HFF-Myc (cell line): ENCODE data around the gene RASAL2.

Source experiments
- DNase-seq: peaks from one replicate; pipeline ENCODE4 v3.0.0-alpha.2; 2011; ENCODE audit warnings: low read depth; ENCODE audit errors: extremely low read depth
- H3K4me3 ChIP-seq: replicated peaks from 2 replicates; pipeline ENCODE4 v1.5.1; 2011; ENCODE audit warnings: low read depth, mild to moderate bottlenecking, control low read depth, low read length
- CTCF ChIP-seq: IDR thresholded peaks from 2 replicates; pipeline ENCODE4 v1.5.1; 2012; ENCODE audit warnings: mild to moderate bottlenecking, low read depth, low read length, control low read depth; ENCODE audit errors: missing control alignments

RASAL2 gene

GRCh38 chr1:178328728-178329127, 234.8 kb downstream of the RASAL2 start:
- no peak for DNase-seq
- no peak overlapping the region for H3K4me3 ChIP-seq
- no peak for TF ChIP-seq CTCF

- no peak for DNase-seq
- TF ChIP-seq CTCF, result no peak
- H3K4me3 ChIP-seq, result no peak overlapping the region
These were observed 236.2 kb downstream of the RASAL2 start for GRCh38 chr1:178330153-178330552.

- DNase-seq, result no peak
These were observed 237.1 kb downstream of the RASAL2 start for GRCh38 chr1:178330848-178331497.

GRCh38 chr1:178335426-178335825, 241.5 kb downstream of the RASAL2 start:
- no peak for TF ChIP-seq CTCF
- no peak overlapping the region for H3K4me3 ChIP-seq
- DNase-seq, result no peak

More at GRCh38 chr1:178330848-178331497, 237.1 kb downstream of the RASAL2 start:
- TF ChIP-seq CTCF, result no peak
- no peak overlapping the region for H3K4me3 ChIP-seq

GRCh38 chr1:178337091-178337706, 243.3 kb downstream of the RASAL2 start:
- DNase-seq, result no peak
- H3K4me3 ChIP-seq, result no peak overlapping the region
- no peak for TF ChIP-seq CTCF

GRCh38 chr1:178339834-178340233, 245.9 kb downstream of the RASAL2 start:
- TF ChIP-seq CTCF, result no peak
- DNase-seq, result no peak
- no peak overlapping the region for H3K4me3 ChIP-seq
